Panc1 (cell line): ENCODE results near the gene DPH6. TPM values are rescaled to one million over a fixed set of nuclear protein-coding genes. Genes with fewer than 3 reads are reported as not detected.

Experiments
- ATAC-seq: fragments of 200-7000 bp; cut with Tn5 transposase; 2 replicates; pipeline ENCODE4 v1.9.1; 2020; ENCODE audit warnings: mild to moderate bottlenecking, moderate library complexity
- BruUV-seq: library from RNA; stranded (reverse); fragments of 400-500 nt; replicated peaks from 2 replicates; lab custom pipeline; 2021; lab: Mats Ljungman, UMichigan
- CTCF ChIA-PET: fragments of 300-600 bp; sonication (Branson Sonifier 250); formaldehyde crosslinking; loops from one replicate; lab custom pipeline; 2022; ENCODE audit warnings: antibody characterized with exemption; lab: Charles Lee
- POLR2A ChIA-PET: fragments of 300-600 bp; sonication (Branson Sonifier 250); formaldehyde crosslinking; loops from one replicate; lab custom pipeline; 2022; ENCODE audit warnings: antibody characterized with exemption; lab: Charles Lee
- DNase-seq: peaks from one replicate; pipeline ENCODE4 v3.0.0-alpha.2; 2010; ENCODE audit warnings: low read depth, low spot score
- H3K27ac ChIP-seq: 2 replicates; pipeline ENCODE4 v1.5.1; 2011; ENCODE audit warnings: mild to moderate bottlenecking, low read length, inconsistent platforms
- H3K27me3 ChIP-seq: fragments of 200-500 bp; sonication (Bioruptor generic); 2 replicates; pipeline ENCODE4 v1.6.0; 2014; ENCODE audit warnings: low read length, inconsistent platforms; ENCODE audit not compliant: control insufficient read depth, insufficient read depth
- H3K36me3 ChIP-seq: fragments of 200-500 bp; sonication (Bioruptor generic); 2 replicates; pipeline ENCODE4 v1.5.1; 2014; ENCODE audit warnings: inconsistent platforms, mild to moderate bottlenecking, low read length, moderate library complexity; ENCODE audit not compliant: control insufficient read depth, insufficient read depth
- H3K4me1 ChIP-seq: 2 replicates; pipeline ENCODE4 v1.5.1; 2011; ENCODE audit warnings: inconsistent platforms, mild to moderate bottlenecking, low read length, moderate library complexity; ENCODE audit not compliant: control insufficient read depth, insufficient read depth
- H3K4me3 ChIP-seq, 2 experiments: 2 replicates each; pipeline ENCODE4 v1.5.1; 2011 to 2012; ENCODE audit warnings: low read depth in 2 of 2, low read length in 2 of 2, mild to moderate bottlenecking in 2 of 2, inconsistent platforms in 1 of 2, moderate library complexity in 1 of 2
- H3K9me3 ChIP-seq: fragments of 200-500 bp; sonication (Bioruptor generic); 2 replicates; pipeline ENCODE4 v1.5.1; 2014; ENCODE audit warnings: low read depth, mild to moderate bottlenecking, inconsistent platforms, low read length, moderate library complexity; ENCODE audit not compliant: control insufficient read depth, insufficient read depth
- CTCF ChIP-seq: fragments of 450-650 bp; IDR thresholded peaks from 2 replicates; pipeline ENCODE4 v1.5.1; 2017; ENCODE audit warnings: mild to moderate bottlenecking
- POLR2AphosphoS5 ChIP-seq: IDR thresholded peaks from 2 replicates; pipeline ENCODE4 v1.6.1; 2012; ENCODE audit warnings: mild to moderate bottlenecking, low read depth, low read length, moderate library complexity
- SIN3A ChIP-seq: IDR thresholded peaks from 2 replicates; pipeline ENCODE4 v1.6.1; 2012; ENCODE audit warnings: low read depth, mild to moderate bottlenecking, low read length, moderate library complexity, borderline replicate concordance; ENCODE audit not compliant: insufficient read depth
- TCF7L2 ChIP-seq: IDR thresholded peaks from 2 replicates; pipeline ENCODE4 v1.6.1; 2011; ENCODE audit warnings: mild to moderate bottlenecking, low read depth, low read length, inconsistent platforms
- in situ Hi-C: cut with HindIII; loops from 2 replicates; pipeline ENCODE4 v1.10.0; 2016; ENCODE audit warnings: low sequenced_read_pairs, low pct_unique_long_range_greater_than_20kb
- intact Hi-C: fragments of 100-400 bp; cut with micrococcal nuclease; formaldehyde crosslinking; loops from one replicate; pipeline ENCODE4 v1.10.0; 2022; ENCODE audit not compliant: unreplicated experiment
- total RNA-seq: library from RNA; stranded (reverse); gene quantifications from one replicate; pipeline ENCODE4 v1.2.1, GENCODE V29; 2021; ENCODE audit not compliant: unreplicated experiment
- TF ChIP-seq, protein P1 (sequence below), 2 experiments: IDR thresholded peaks; 2 replicates each; pipeline ENCODE4 v1.6.1; 2011 to 2012; ENCODE audit warnings: low read depth in 2 of 2, control low read depth in 1 of 2, low read length in 1 of 2, mild to moderate bottlenecking in 1 of 2, moderate library complexity in 1 of 2; ENCODE audit not compliant: insufficient read depth in 1 of 2

DPH6 gene
- total RNA-seq, 1 experiment from 2014 or later: 24.0 TPM

DNA sequence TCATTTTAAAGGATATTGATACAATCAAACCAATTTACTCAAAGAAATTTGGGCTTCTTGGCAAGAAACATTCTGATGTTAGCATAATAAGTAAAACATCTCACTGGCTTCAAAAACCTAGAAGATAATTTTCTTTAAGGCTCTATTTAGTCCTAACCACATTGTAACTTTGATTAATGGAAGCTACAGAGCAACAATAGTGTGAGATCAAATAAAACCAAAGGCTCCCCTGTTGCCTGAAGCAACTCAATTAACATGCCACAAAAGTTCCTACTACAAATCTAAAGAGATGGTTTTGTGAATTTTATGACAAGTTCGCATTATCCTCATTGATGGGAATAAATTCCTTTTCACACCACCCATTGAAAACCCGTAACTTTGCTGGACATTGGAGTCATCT is 5.9 kb downstream of the DPH6 start:
- TF ChIP-seq CTCF: no peak
- TF ChIP-seq TCF7L2: no peak
- no peak for TF ChIP-seq POLR2AphosphoS5
- TF ChIP-seq, protein P1, sequence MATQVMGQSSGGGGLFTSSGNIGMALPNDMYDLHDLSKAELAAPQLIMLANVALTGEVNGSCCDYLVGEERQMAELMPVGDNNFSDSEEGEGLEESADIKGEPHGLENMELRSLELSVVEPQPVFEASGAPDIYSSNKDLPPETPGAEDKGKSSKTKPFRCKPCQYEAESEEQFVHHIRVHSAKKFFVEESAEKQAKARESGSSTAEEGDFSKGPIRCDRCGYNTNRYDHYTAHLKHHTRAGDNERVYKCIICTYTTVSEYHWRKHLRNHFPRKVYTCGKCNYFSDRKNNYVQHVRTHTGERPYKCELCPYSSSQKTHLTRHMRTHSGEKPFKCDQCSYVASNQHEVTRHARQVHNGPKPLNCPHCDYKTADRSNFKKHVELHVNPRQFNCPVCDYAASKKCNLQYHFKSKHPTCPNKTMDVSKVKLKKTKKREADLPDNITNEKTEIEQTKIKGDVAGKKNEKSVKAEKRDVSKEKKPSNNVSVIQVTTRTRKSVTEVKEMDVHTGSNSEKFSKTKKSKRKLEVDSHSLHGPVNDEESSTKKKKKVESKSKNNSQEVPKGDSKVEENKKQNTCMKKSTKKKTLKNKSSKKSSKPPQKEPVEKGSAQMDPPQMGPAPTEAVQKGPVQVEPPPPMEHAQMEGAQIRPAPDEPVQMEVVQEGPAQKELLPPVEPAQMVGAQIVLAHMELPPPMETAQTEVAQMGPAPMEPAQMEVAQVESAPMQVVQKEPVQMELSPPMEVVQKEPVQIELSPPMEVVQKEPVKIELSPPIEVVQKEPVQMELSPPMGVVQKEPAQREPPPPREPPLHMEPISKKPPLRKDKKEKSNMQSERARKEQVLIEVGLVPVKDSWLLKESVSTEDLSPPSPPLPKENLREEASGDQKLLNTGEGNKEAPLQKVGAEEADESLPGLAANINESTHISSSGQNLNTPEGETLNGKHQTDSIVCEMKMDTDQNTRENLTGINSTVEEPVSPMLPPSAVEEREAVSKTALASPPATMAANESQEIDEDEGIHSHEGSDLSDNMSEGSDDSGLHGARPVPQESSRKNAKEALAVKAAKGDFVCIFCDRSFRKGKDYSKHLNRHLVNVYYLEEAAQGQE (IDR thresholded peaks at IDR 0.05; ENCODE audit: insufficient read depth in 1 of 2, low read depth in 2 of 2, low read length in 1 of 2): no peak
- TF ChIP-seq SIN3A: no peak
- CTCF ChIA-PET: no interaction called here
- Histone ChIP-seq H3K27me3 (no peaks in the 10 kb centered on the region), H3K4me1 (peaks cover 3% of the 10 kb centered on the region; the same call in 1 of the 2 replicates), H3K27ac (no peak overlapping the region), H3K36me3 (no peaks in the 10 kb centered on the region; the same call in 1 of the 2 replicates), H3K9me3 (no peaks in the 10 kb centered on the region), H3K4me3 (no peak overlapping the region)
- POLR2A ChIA-PET: no interaction called here
- no TSS peak for BruUV-seq
- in situ Hi-C loops (no loop called here), intact Hi-C loops (no loop called here)
- ATAC-seq (no peak), DNase-seq (no peak)

GRCh38 chr15:35535365-35535916 is 10.5 kb downstream of the DPH6 start:
- H3K27me3 ChIP-seq: no peaks in the 10 kb centered on the region
- H3K4me1 ChIP-seq: no peaks in the 10 kb centered on the region
- no peaks in the 10 kb centered on the region for H3K9me3 ChIP-seq
- in situ Hi-C loops (no loop called here), intact Hi-C loops (no loop called here)
- no peak for DNase-seq
- ChIA-PET CTCF (no interaction called here), POLR2A (no interaction called here)
- no peak for ATAC-seq
- no TSS peak for BruUV-seq
- no peak overlapping the region for H3K4me3 ChIP-seq
- no peak overlapping the region for H3K27ac ChIP-seq
- TF ChIP-seq TCF7L2: no peak
- no peak for TF ChIP-seq CTCF
- TF ChIP-seq, protein P1 (IDR thresholded peaks at IDR 0.05; ENCODE audit: insufficient read depth in 1 of 2, low read depth in 2 of 2, low read length in 1 of 2): no peak
- no peak for TF ChIP-seq POLR2AphosphoS5
- TF ChIP-seq SIN3A: no peak
- no peaks in the 10 kb centered on the region; the same call in 1 of the 2 replicates for H3K36me3 ChIP-seq
